ENCODE measurements around the gene ARMC3.

DNA sequence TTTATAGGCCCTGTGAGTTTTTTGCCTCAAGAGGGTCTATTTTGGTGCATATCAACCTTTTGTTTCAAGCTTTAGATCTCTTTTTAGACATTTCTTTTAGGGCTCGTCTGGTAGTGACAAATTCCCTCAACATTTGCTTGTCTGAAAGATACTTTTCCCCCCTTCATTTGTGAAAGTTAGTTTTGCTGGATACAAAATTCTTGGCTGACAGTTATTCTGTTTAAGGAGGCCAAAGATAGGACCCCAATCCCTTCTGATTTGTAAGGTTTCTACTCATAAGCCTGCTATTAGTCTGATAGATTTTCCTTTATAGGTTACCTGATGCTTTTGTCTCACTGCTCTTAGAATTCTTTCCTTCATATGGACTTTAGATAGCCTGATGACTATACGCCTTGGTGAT lies 36.1 kb upstream of the ARMC3 start:
- no peak for TF ChIP-seq CTCF (IDR thresholded peaks at IDR 0.05)
- no peak for TF ChIP-seq POLR2A (IDR thresholded peaks at IDR 0.05)

Data from uterus (tissue), 2 donors.